GM12873 (cell line): ENCODE data around the gene PYCARD.

Experiments used
- TF ChIP-seq, protein P1 (sequence below): IDR thresholded peaks from 2 replicates; pipeline ENCODE4 v1.5.1; 2012; ENCODE audit warnings: low read depth, mild to moderate bottlenecking, moderate library complexity, low read length, control low read depth; ENCODE audit not compliant: insufficient read depth; ENCODE audit errors: missing control alignments

Gene PYCARD

DNA sequence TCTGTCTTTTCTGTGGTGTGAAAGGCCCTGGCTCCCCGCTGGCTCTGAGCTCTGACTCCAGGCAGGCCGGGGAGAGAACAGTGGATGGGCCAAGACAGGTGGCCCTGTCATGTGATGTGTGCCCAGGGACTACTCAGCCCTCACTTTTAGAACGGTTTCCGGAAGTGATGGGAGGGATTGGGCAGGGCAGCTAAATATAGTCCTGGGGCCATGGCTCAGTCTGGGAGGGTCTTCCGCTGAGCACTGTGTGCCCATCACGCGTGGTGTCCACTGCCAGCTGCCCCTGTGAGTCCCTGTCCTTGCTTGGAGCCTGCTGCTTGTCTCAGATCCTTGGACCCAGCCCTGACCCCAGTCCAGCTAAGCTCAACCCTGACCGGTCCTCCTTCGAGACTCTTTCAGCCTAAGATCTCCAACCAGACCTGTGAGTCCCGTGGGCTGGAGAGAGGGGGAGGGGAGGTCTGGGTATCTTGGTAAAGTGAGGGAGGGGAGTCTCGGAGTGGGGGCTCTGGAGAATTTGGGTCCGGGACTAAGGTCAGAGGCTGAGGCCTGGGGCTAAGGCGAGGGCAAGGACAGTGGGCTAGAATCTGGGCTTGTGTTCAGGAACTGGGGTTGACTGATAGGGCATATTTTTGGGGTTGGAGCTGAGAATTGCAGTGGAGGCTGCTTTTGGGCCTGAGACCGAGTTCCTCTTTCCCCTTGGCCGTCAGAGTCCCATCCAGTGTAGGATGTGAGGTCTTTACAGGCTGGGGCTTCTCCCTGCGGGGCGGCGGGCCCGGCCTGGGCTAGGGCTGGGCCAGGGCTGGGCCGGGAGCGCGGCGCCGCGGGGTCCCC lies 11.5 kb upstream of the PYCARD start, which contains the start of gene TRIM72:
Gene TRIM72 (plus strand): TSS at position 243 of the 831 bp plus-strand sequence. CDS start 620 bp downstream, outside the sequence.
- TF ChIP-seq, protein P1, sequence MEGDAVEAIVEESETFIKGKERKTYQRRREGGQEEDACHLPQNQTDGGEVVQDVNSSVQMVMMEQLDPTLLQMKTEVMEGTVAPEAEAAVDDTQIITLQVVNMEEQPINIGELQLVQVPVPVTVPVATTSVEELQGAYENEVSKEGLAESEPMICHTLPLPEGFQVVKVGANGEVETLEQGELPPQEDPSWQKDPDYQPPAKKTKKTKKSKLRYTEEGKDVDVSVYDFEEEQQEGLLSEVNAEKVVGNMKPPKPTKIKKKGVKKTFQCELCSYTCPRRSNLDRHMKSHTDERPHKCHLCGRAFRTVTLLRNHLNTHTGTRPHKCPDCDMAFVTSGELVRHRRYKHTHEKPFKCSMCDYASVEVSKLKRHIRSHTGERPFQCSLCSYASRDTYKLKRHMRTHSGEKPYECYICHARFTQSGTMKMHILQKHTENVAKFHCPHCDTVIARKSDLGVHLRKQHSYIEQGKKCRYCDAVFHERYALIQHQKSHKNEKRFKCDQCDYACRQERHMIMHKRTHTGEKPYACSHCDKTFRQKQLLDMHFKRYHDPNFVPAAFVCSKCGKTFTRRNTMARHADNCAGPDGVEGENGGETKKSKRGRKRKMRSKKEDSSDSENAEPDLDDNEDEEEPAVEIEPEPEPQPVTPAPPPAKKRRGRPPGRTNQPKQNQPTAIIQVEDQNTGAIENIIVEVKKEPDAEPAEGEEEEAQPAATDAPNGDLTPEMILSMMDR: no peak

DNA sequence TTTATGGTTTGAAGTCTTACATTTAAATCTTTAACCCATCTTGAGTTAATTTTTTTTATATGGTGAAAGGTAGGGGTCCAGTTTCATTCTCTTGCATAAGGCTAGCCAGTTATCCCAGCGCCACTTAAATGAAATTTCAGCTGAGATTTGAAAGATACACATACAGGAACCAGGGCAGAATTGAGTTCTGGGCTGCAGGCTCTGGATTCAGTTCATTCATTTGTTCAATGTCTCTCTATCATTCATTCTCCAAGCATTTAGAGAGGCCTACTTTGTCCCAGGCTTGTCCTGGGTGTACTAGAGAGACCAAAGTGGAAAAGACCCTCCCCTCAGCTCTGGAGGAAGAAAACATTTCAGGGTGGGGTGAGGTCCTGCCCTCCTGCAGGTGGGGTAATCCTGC lies 10.8 kb upstream of the PYCARD start:
- TF ChIP-seq, protein P1: no peak

DNA sequence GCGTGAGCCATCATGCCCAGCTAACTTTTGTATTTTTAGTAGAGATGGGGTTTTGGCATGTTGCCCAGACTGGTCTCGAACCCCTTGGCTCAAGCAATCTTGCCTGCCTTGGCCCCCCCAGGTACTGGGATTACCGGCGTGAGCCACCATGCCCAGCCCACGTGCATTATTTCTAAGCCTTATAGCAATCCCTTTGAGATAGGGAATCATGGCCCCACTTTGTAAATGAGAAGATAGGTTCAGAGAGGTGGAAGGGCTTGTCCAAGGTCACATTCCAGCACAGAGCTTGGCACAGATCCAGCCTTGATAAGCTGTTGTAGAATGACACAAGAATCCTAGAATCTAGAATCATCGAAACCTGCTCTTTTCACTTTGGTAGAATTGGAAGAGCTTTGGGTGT lies 4.2 kb upstream of the PYCARD start:
- TF ChIP-seq, protein P1: no peak

DNA sequence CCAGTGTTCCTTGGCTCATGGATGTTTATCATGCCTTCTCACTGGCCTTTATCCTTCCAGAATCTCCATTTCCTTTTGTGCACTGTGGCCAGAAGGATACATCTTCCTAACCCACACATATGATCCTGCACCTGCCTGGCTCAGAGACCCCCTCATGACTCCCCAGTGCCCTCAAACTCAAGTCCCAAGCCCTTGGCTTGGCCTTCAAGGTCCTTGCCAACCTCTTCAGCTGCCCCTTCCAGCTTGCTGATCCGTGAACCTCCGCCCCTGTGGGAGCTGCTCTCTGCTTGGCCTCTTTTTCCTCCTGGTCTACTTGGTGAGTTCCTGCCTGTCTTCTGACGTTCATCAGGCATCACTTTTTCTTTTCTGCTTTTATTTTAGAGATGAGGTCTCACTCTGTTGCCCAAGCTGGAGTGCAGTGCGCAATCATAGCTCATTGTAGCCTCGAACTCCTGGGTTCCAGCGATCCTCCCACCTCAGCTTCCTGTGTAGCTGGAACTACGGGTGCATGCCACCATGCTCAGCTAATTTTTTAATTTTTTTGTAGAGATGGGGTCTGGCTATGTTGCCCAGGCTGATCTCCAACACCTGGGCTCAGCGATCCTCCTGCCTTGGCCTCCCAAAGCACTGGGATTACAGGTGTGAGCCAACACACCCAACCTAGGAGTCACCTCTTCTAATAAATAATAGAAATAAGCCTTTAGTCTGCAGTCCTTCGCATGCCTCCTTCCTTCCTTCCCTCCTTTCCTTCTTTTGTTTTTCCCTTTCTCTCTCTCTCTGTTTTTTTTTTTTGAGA lies 2.5 kb upstream of the PYCARD start:
- TF ChIP-seq, protein P1: no peak

DNA sequence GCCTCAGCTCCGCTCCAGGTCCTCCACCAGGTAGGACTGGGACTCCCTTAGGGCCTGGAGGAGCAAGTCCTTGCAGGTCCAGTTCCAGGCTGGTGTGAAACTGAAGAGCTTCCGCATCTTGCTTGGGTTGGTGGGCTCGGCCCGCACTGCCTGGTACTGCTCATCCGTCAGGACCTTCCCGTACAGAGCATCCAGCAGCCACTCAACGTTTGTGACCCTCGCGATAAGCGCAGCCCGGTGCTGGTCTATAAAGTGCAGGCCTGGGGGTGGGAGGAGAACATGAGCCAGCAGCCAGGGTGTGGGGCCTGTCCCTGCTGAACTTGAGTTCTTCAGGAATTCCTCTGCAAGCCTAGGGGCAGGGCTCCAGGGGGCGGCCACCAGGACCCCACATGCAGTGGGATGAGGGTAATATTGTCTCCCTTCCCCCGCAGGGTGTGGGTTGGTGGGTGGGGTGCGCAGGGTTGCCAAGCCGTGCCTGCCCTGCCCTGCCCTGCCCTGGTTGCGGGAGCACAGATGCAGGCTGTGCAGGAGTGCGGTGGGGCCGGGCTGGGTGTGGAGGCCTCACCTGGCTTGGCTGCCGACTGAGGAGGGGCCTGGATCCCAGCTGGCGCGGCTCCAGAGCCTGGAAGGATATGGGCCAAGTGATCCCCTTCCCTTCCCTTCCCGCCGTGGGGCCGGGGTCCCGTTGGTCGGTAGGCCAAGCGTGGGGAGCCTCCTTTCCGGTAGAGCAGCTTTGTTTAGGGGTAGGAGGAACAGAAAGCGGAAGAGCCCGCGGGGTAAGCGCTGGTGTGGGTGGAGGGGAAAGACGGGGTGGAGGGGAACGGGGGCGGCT lies 762 bp downstream of the PYCARD start:
- TF ChIP-seq, protein P1: no peak

DNA sequence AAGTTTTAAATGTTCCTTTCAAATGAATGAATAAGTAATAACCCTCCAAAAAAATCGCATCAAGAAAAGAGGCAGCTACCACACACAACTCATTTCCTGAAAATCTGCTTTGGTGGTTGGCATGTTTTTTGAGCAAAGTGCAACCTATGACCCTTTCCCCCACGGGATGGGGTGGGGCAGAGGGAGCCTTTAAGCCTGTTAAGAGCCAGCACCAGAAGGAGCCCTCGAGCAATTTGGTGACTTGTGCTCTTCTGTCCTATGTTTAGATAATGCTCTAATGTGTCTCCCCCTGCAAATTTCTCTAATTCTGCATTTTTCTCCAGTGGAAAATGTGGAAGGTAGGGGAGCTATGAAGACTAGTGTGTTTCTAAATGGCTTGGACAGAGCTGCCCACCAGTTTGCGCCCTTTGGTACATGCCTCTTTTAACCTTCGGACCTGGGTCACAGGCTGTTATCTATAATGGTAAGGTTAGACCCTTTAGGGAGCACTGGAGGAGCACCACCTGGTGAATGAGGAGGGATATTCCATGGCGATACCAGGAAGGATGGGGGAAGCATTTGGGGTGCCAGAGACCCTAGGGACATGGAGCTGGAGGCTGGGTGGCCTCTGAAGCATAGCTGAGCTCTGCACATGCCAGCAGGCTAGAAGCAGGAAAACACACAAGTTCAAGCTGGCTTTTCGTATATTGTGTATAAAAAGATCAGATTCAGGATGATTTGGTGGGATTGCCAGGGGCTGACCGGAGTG lies 1.6 kb downstream of the PYCARD start:
- TF ChIP-seq, protein P1: peak; percentile 32
